ENCODE measurements around the gene SCFD2. TPM values are rescaled to one million over a fixed set of nuclear protein-coding genes. Genes with fewer than 3 reads are reported as not detected.
A peak's percentile ranks its signal among the peaks of the same experiment; 100 is the strongest.

SCFD2 gene
- total RNA-seq, 2 donors from 2014 or later = 20.3 to 27.4 TPM

DNA sequence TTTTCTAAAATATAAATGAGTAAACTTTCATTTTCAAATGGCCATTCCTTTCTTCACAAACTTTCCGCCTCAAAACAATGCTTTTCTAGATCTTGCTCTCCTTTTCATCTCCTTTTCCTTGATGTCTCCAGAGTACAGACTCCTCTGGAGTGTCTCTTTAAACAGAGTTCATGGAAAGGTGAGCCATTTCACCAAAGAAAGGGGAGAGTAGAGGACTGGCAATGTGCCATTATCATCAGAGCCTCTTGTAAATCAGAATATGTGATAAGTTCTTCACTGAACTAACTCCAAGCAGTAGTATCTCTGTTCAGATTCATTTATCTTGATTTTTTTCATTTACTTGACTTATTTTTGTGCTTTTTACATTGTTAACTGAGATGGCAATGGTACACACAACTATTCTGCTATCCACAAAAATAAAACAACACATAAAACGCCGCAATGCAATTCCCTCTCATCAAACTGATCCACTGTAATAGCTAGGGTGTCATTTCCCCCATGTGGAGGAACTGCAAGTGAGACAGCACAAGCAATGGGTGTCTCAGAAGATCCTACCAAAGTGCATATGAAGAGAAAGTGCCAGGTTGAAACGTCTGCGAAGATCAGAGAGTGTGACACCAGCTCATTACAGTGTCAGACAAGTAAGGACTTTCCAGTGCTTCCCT, 378.3 kb downstream of the SCFD2 start:
- DNase-seq (ENCODE audit: low spot score) = no peak
- H3K9me3 ChIP-seq = no peaks in the 10 kb centered on the region
- ATAC-seq (ENCODE audit: insufficient number of reproducible peaks, low FRiP score, low read depth) = no peak
- H3K27ac ChIP-seq = no peak overlapping the region
- H3K27me3 ChIP-seq (replicated peaks; ENCODE audit: insufficient read depth) = no peaks in the 10 kb centered on the region
- peaks cover 0 to 12% of the 10 kb centered on the region in 2 donors for H3K4me1 ChIP-seq (ENCODE audit: control insufficient read depth in 1 of 2, low read depth in 2 of 2)
- H3K36me3 ChIP-seq = no peaks in the 10 kb centered on the region
- no peak overlapping the region for H3K4me3 ChIP-seq
- TF ChIP-seq, protein P1, sequence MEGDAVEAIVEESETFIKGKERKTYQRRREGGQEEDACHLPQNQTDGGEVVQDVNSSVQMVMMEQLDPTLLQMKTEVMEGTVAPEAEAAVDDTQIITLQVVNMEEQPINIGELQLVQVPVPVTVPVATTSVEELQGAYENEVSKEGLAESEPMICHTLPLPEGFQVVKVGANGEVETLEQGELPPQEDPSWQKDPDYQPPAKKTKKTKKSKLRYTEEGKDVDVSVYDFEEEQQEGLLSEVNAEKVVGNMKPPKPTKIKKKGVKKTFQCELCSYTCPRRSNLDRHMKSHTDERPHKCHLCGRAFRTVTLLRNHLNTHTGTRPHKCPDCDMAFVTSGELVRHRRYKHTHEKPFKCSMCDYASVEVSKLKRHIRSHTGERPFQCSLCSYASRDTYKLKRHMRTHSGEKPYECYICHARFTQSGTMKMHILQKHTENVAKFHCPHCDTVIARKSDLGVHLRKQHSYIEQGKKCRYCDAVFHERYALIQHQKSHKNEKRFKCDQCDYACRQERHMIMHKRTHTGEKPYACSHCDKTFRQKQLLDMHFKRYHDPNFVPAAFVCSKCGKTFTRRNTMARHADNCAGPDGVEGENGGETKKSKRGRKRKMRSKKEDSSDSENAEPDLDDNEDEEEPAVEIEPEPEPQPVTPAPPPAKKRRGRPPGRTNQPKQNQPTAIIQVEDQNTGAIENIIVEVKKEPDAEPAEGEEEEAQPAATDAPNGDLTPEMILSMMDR (IDR thresholded peaks at IDR 0.05) = no peak

DNA sequence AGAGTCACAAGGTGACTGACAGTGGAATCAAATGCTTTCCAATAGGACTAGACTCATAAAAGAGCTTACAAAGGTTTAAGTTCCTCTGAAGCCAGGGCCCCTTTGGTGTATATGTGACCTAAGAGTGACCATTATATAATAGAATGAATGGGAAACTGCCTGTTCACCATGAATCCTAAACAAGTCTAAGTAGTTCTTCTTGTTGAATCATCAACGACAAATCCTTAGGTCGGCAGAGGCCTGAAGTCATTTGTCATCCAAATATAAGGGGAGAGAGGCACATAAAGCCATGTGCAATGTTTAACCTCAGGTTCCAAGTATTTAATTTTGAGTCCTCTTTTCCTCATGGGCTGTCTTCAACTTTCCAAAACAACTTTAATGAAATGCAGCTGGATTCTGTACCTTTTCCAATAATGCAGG, 381.4 kb downstream of the SCFD2 start:
- Histone ChIP-seq H3K4me1 (ENCODE audit: control insufficient read depth in 1 of 2, low read depth in 2 of 2) (peaks cover 0 to 12% of the 10 kb centered on the region in 2 donors), H3K9me3 (no peaks in the 10 kb centered on the region), H3K4me3 (no peak overlapping the region), H3K27me3 (replicated peaks; ENCODE audit: insufficient read depth) (no peaks in the 10 kb centered on the region), H3K27ac (no peak overlapping the region), H3K36me3 (no peaks in the 10 kb centered on the region)
- TF ChIP-seq, protein P1 (IDR thresholded peaks at IDR 0.05) = no peak
- ATAC-seq (ENCODE audit: insufficient number of reproducible peaks, low FRiP score, low read depth) = no peak
- no peak for DNase-seq (ENCODE audit: low spot score)

DNA sequence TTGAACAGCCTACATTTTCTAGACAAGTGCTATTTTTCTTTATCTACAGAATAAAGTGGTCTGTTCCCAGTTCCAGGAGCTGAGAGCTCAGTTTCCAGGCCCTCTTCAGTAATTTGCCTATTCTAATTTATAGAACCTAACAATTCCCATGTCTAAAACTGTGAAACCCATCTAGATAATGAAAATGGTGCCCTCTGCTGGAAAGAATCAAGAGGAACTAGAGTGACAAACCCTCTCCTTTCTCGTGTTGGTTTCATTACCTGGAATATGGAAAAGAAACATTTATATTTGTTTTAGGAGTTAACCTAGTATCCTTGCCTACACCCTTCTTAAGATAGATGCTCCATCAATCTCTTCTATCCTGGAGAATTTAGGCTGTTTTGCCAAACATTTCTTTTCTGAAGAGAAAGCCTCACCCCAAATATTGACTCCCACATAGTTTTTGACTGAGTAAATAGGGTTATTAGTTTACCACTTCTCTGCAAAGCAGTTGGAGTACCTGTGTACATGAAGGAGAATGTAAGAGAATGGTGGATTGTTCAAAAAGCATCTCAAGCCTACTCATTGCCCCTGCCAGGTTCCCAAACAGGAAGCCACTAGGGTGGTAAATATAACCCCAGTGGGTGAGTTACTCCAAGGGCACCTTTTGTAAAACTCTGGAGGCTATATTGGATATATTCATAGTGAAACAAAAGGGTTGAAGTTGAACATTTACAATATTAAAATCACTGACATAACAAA, 382.1 kb downstream of the SCFD2 start:
- Histone ChIP-seq H3K27me3 (replicated peaks; ENCODE audit: insufficient read depth) (no peaks in the 10 kb centered on the region), H3K4me3 (no peak overlapping the region), H3K27ac (no peak overlapping the region), H3K4me1 (ENCODE audit: control insufficient read depth in 1 of 2, low read depth in 2 of 2) (peaks cover 0 to 12% of the 10 kb centered on the region in 2 donors), H3K36me3 (no peaks in the 10 kb centered on the region), H3K9me3 (no peaks in the 10 kb centered on the region)
- no peak for DNase-seq (ENCODE audit: low spot score)
- TF ChIP-seq, protein P1 (IDR thresholded peaks at IDR 0.05) = peak; percentile 65
- no peak for ATAC-seq (ENCODE audit: insufficient number of reproducible peaks, low FRiP score, low read depth)

DNA sequence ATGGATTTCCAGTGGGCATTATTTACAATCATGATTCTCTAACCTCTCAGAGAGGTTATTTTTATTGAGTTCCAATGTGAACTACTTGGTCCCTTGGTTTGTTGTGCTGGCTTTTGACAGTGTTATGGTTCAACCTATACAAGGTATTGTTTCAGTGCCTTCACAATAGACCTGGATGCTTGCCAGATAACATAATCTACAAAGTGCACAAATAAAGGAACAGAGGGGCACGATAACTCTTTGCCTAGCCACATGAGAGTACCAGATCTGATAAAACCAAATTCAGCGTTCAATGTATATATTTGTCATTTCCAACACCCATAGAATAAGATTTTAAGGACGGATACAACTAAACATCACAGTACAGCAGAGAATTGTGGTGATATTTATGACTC, 382.9 kb downstream of the SCFD2 start:
- H3K36me3 ChIP-seq = no peaks in the 10 kb centered on the region
- H3K27me3 ChIP-seq (replicated peaks; ENCODE audit: insufficient read depth) = no peaks in the 10 kb centered on the region
- H3K4me3 ChIP-seq = no peak overlapping the region
- no peak for DNase-seq (ENCODE audit: low spot score)
- no peak for ATAC-seq (ENCODE audit: insufficient number of reproducible peaks, low FRiP score, low read depth)
- TF ChIP-seq, protein P1 (IDR thresholded peaks at IDR 0.05) = no peak
- H3K27ac ChIP-seq = no peak overlapping the region
- peaks cover 0 to 12% of the 10 kb centered on the region in 2 donors for H3K4me1 ChIP-seq (ENCODE audit: control insufficient read depth in 1 of 2, low read depth in 2 of 2)
- no peaks in the 10 kb centered on the region for H3K9me3 ChIP-seq

DNA sequence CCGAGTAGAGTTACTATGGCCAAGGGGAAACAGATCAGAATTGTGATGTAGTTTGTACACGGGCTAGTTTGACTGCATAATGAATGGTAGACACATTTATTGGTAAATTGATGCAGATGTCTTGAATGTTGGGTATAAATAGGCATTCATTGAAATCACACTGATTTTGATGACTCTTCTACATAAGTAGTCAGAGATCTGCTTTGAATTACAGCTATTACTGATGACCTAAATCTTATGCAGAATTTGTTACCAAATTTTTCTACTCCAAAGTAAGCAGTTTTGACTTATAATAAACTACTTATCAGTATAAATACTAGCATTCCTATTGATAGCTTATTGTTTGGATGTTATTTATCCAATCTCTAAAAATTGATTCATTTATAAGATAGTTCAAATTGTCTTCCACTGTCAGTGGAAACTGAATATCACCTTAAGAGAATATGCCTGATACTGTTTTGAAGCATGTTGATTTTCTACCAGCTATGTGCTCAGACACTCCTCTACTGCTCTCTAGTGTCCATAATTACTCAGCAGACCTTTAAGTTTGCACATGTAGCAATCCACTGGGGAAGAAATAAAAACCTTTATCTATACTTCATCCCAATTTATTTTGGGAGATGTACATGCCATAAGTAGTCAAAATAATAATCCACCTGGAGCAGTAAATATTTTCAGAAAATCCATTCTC, 383.5 kb downstream of the SCFD2 start:
- Histone ChIP-seq H3K4me1 (ENCODE audit: control insufficient read depth in 1 of 2, low read depth in 2 of 2) (peaks cover 0 to 12% of the 10 kb centered on the region in 2 donors), H3K36me3 (no peaks in the 10 kb centered on the region), H3K27me3 (replicated peaks; ENCODE audit: insufficient read depth) (no peaks in the 10 kb centered on the region), H3K9me3 (no peaks in the 10 kb centered on the region), H3K4me3 (no peak overlapping the region), H3K27ac (no peak overlapping the region)
- ATAC-seq (ENCODE audit: insufficient number of reproducible peaks, low FRiP score, low read depth) (no peak), DNase-seq (ENCODE audit: low spot score) (no peak)
- TF ChIP-seq, protein P1 (IDR thresholded peaks at IDR 0.05) = peak; percentile 58
